ENCODE measurements around the gene CACNB1. TPM values are rescaled to one million over a fixed set of nuclear protein-coding genes. Genes with fewer than 3 reads are reported as not detected.

Gene CACNB1
- total and polyA plus RNA-seq, 10 of the 15 experiments (the other 5 are each of a cell fraction or from before 2014, with no cell fraction given) = 0.06 to 15.6 (median 6.3) TPM

DNA sequence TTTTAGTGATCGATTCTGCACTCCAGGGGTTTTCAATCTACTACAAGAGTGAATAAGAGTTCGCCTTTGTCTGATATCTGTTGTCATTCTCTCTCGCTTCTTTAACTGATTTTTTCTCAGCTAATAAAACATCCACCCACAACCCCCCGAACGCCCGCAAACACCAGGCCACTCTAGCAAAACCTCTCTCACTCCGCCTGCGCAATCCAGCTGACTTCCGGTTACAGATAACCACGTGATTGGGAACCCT, 2.3 kb upstream of the CACNB1 start:
- ATAC-seq (peak; percentile 65), DNase-seq (ENCODE audit: low read depth, low spot score) (peak; percentile 81), FAIRE-seq (peak; percentile 84)
- RAD21 ChIA-PET (ENCODE audit: unreplicated experiment) = interaction anchor here (0.7 to 3.0 kb wide), 11 partner anchors 9 to 440 kb away, joined by 3 to 18 read pairs (median 4); no protein-coding TSS in a partner anchor
- Histone ChIP-seq H3K4me3 (peak overlapping the region; percentile 95), H2AFZ (ENCODE audit: control insufficient read depth, low read depth, low read length) (peak overlapping the region; percentile 99), H3K27me3 (replicated peaks in 1 of 2; ENCODE audit: control insufficient read depth in 2 of 2, insufficient read depth in 2 of 2, low read length in 1 of 2) (no peaks in the 10 kb centered on the region), H3K4me1 (ENCODE audit: control insufficient read depth, insufficient read depth, low read length) (peaks cover 27% of the 10 kb centered on the region), H3K27ac (ENCODE audit: control insufficient read depth, insufficient read depth) (peak overlapping the region; percentile 100), H3K9ac (ENCODE audit: control insufficient read depth, insufficient read depth, low read length) (peak overlapping the region; percentile 97), H3K79me2 (ENCODE audit: control insufficient read depth, insufficient read depth, low read length) (peaks cover 39% of the 10 kb centered on the region), H4K20me1 (ENCODE audit: control insufficient read depth, insufficient read depth) (peaks cover 5% of the 10 kb centered on the region; the same call in 1 of the 2 replicates), H3K4me2 (ENCODE audit: control insufficient read depth, insufficient read depth) (peak overlapping the region; percentile 70; the same call in 1 of the 2 replicates), H3K36me3 (ENCODE audit: control insufficient read depth in 2 of 2, insufficient read depth in 2 of 2, low read length in 1 of 2) (peaks cover 15 to 26% of the 10 kb centered on the region in 2 experiments), H3K9me3 (replicated peaks; ENCODE audit: control insufficient read depth, insufficient read depth, low read length) (no peaks in the 10 kb centered on the region)
- no TSS peak for BruUV-seq (replicated peaks)
- in situ Hi-C loops (cut with MboI) = no loop called here
- WGBS (ENCODE audit: insufficient coverage, insufficient replicate concordance, low lambda C conversion rate, missing lambda C conversion rate) = 0% methylated on average over 10 of the region's 10 CpGs
- intact Hi-C loops (cut with micrococcal nuclease; ENCODE audit: unreplicated experiment) = no loop called here
- CTCF ChIA-PET = interaction anchor here (0.6 to 2.3 kb wide), 17 partner anchors 10 to 453 kb away, joined by 3 to 18 read pairs (median 5); no protein-coding TSS in a partner anchor
- POLR2A ChIA-PET = interaction anchor here (0.5 to 1.6 kb wide), 16 partner anchors 9 to 1758 kb away, joined by 3 to 10 read pairs (median 6); partner anchors contain the start of gene MED1
- SMC1A ChIA-PET (ENCODE audit: uncharacterized antibody, unreplicated experiment) = interaction anchor here (0.6 to 3.0 kb wide), 5 partner anchors 9 to 47 kb away, joined by 3 to 13 read pairs (median 6); no protein-coding TSS in a partner anchor
- TF ChIP-seq POLR2AphosphoS2 (IDR thresholded peaks at IDR 0.05; ENCODE audit: low read depth, low read length) (0 out of 2 replicates have a peak, but pooled peaks have one; percentile 31), MTA2 (IDR thresholded peaks at IDR 0.05; ENCODE audit: low read depth) (no peak), ZNF384 (IDR thresholded peaks at IDR 0.05; ENCODE audit: borderline replicate concordance, low read depth, low read length) (no peak), MTA3 (IDR thresholded peaks at IDR 0.05; ENCODE audit: borderline replicate concordance, low read length) (0 out of 2 replicates have a peak, but pooled peaks have one; percentile 41), RAD51 (IDR thresholded peaks at IDR 0.05) (peak; percentile 98), NFYA (IDR thresholded peaks at IDR 0.05; ENCODE audit: borderline replicate concordance, low read depth, low read length) (no peak), ZNF274 (IDR thresholded peaks at IDR 0.05; ENCODE audit: insufficient read depth, insufficient read length) (no peak), TCF7 (IDR thresholded peaks at IDR 0.05; ENCODE audit: borderline replicate concordance) (no peak), DPF2 (IDR thresholded peaks at IDR 0.05) (no peak), HCFC1 (IDR thresholded peaks at IDR 0.05; ENCODE audit: low read length) (no peak), ZSCAN29 (IDR thresholded peaks at IDR 0.05) (no peak), EGR1 (IDR thresholded peaks at IDR 0.05; ENCODE audit: borderline replicate concordance in 1 of 2, low read depth in 2 of 2, low read length in 2 of 2) (peak in 1 of 2 experiments; percentile 84; a peak in 2 of 3 replicates), NRF1 (conservative IDR thresholded peaks at IDR 0.05; ENCODE audit: low read depth, low read length) (peak; percentile 95)
- TF ChIP-seq, protein P1, sequence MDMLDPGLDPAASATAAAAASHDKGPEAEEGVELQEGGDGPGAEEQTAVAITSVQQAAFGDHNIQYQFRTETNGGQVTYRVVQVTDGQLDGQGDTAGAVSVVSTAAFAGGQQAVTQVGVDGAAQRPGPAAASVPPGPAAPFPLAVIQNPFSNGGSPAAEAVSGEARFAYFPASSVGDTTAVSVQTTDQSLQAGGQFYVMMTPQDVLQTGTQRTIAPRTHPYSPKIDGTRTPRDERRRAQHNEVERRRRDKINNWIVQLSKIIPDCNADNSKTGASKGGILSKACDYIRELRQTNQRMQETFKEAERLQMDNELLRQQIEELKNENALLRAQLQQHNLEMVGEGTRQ (IDR thresholded peaks at IDR 0.05; ENCODE audit: borderline replicate concordance, low read depth, low read length) = peak; percentile 85
- TF ChIP-seq, protein P2, sequence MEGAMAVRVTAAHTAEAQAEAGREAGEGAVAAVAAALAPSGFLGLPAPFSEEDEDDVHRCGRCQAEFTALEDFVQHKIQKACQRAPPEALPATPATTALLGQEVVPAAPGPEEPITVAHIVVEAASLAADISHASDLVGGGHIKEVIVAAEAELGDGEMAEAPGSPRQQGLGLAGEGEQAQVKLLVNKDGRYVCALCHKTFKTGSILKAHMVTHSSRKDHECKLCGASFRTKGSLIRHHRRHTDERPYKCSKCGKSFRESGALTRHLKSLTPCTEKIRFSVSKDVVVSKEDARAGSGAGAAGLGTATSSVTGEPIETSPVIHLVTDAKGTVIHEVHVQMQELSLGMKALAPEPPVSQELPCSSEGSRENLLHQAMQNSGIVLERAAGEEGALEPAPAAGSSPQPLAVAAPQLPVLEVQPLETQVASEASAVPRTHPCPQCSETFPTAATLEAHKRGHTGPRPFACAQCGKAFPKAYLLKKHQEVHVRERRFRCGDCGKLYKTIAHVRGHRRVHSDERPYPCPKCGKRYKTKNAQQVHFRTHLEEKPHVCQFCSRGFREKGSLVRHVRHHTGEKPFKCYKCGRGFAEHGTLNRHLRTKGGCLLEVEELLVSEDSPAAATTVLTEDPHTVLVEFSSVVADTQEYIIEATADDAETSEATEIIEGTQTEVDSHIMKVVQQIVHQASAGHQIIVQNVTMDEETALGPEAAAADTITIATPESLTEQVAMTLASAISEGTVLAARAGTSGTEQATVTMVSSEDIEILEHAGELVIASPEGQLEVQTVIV (IDR thresholded peaks at IDR 0.05; ENCODE audit: borderline replicate concordance, partially characterized antibody) = peak; percentile 78
- TF ChIP-seq, protein P3, sequence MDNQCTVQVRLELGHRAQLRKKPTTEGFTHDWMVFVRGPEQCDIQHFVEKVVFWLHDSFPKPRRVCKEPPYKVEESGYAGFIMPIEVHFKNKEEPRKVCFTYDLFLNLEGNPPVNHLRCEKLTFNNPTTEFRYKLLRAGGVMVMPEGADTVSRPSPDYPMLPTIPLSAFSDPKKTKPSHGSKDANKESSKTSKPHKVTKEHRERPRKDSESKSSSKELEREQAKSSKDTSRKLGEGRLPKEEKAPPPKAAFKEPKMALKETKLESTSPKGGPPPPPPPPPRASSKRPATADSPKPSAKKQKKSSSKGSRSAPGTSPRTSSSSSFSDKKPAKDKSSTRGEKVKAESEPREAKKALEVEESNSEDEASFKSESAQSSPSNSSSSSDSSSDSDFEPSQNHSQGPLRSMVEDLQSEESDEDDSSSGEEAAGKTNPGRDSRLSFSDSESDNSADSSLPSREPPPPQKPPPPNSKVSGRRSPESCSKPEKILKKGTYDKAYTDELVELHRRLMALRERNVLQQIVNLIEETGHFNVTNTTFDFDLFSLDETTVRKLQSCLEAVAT (IDR thresholded peaks at IDR 0.05) = peak; percentile 66; the same call in 1 of the 2 replicates
- TF ChIP-seq, protein P4, sequence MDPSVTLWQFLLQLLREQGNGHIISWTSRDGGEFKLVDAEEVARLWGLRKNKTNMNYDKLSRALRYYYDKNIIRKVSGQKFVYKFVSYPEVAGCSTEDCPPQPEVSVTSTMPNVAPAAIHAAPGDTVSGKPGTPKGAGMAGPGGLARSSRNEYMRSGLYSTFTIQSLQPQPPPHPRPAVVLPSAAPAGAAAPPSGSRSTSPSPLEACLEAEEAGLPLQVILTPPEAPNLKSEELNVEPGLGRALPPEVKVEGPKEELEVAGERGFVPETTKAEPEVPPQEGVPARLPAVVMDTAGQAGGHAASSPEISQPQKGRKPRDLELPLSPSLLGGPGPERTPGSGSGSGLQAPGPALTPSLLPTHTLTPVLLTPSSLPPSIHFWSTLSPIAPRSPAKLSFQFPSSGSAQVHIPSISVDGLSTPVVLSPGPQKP (IDR thresholded peaks at IDR 0.05; ENCODE audit: low read depth, low read length) = peak; percentile 85
- TF ChIP-seq, protein P5, sequence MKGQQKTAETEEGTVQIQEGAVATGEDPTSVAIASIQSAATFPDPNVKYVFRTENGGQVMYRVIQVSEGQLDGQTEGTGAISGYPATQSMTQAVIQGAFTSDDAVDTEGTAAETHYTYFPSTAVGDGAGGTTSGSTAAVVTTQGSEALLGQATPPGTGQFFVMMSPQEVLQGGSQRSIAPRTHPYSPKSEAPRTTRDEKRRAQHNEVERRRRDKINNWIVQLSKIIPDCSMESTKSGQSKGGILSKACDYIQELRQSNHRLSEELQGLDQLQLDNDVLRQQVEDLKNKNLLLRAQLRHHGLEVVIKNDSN (IDR thresholded peaks at IDR 0.05; ENCODE audit: borderline replicate concordance, extremely low read length, insufficient read depth, low read depth, low read length) = peak; percentile 84
